Karpas-422 (cell line): Measurements from ENCODE around the gene CDH24. TPM values are rescaled to one million over a fixed set of nuclear protein-coding genes. Genes with fewer than 3 reads are reported as not detected.
A peak's percentile ranks its signal among the peaks of the same experiment; 100 is the strongest.

Experiments
- DNase-seq: peaks from one replicate; pipeline ENCODE4 v3.0.0-alpha.2; 2015
- H2AFZ ChIP-seq: fragments of 200-600 bp; sonication (generic); 2 replicates; pipeline ENCODE4 v1.6.1; 2014; ENCODE audit warnings: antibody characterized with exemption, low read length, mixed read lengths
- H3K27ac ChIP-seq: fragments of 200-600 bp; sonication (generic); 2 replicates; pipeline ENCODE4 v1.5.1; 2014; ENCODE audit warnings: mild to moderate bottlenecking, low read length, moderate library complexity
- H3K27me3 ChIP-seq: fragments of 200-600 bp; sonication (generic); 2 replicates; pipeline ENCODE4 v1.6.1; 2014; ENCODE audit warnings: low read length, mixed read lengths
- H3K36me3 ChIP-seq: fragments of 200-600 bp; sonication (generic); 2 replicates; pipeline ENCODE4 v1.6.1; 2014; ENCODE audit warnings: low read length, mixed read lengths; ENCODE audit not compliant: insufficient read depth
- H3K4me1 ChIP-seq: fragments of 200-600 bp; sonication (generic); 2 replicates; pipeline ENCODE4 v1.6.1; 2014; ENCODE audit warnings: mild to moderate bottlenecking, low read length, mixed read lengths
- H3K4me2 ChIP-seq: fragments of 200-600 bp; sonication (generic); 2 replicates; pipeline ENCODE4 v1.6.1; 2014; ENCODE audit warnings: low read length, low read depth, mild to moderate bottlenecking; ENCODE audit not compliant: poor library complexity, severe bottlenecking
- H3K4me3 ChIP-seq: fragments of 200-600 bp; sonication (generic); 2 replicates; pipeline ENCODE4 v1.5.1; 2014; ENCODE audit warnings: mild to moderate bottlenecking, antibody characterized with exemption, low read length, mixed read lengths
- H3K79me2 ChIP-seq: fragments of 200-600 bp; sonication (generic); 2 replicates; pipeline ENCODE4 v1.6.1; 2014; ENCODE audit warnings: mild to moderate bottlenecking, low read length, mixed read lengths
- H3K9ac ChIP-seq: fragments of 200-600 bp; sonication (generic); 2 replicates; pipeline ENCODE4 v1.6.0; 2014; ENCODE audit warnings: low read length
- H3K9me2 ChIP-seq: fragments of 200-600 bp; sonication (generic), shearing (Covaris generic); replicated peaks from 2 replicates; pipeline ENCODE4 v1.6.0; 2014; ENCODE audit warnings: mild to moderate bottlenecking, low read length, moderate library complexity; ENCODE audit not compliant: insufficient read depth
- H3K9me3 ChIP-seq: fragments of 300-700, 200-600 bp; sonication (generic); 2 replicates; pipeline ENCODE4 v1.6.1; 2014; ENCODE audit warnings: low read length, mixed read lengths
- H4K20me1 ChIP-seq: fragments of 200-600 bp; sonication (generic); 2 replicates; pipeline ENCODE4 v1.6.1; 2014; ENCODE audit warnings: mild to moderate bottlenecking, antibody characterized with exemption, low read length, low read depth; ENCODE audit not compliant: insufficient read depth
- total RNA-seq: library from RNA; depleted of rRNA; stranded (reverse); fragments of >200 nt; shearing (Covaris generic); gene quantifications from 2 replicates; pipeline ENCODE4 v1.2.3, GENCODE V29; 2014; ENCODE audit warnings: low replicate concordance

Gene CDH24
- total RNA-seq, 1 experiment from 2014 or later: 0.34 TPM

- H3K27ac ChIP-seq: no peak overlapping the region
- DNase-seq: no peak
- no peak overlapping the region for H2AFZ ChIP-seq
These were observed 36.2 kb upstream of the CDH24 start for GRCh38 chr14:23093526-23093925.

GRCh38 chr14:23093104-23093503 is 35.8 kb upstream of the CDH24 start:
- Histone ChIP-seq H3K9me2 (no peaks in the 10 kb centered on the region), H3K79me2 (peaks cover 80% of the 10 kb centered on the region), H3K4me3 (peak overlapping the region; percentile 78), H3K36me3 (peaks cover 56% of the 10 kb centered on the region), H3K9me3 (no peaks in the 10 kb centered on the region), H3K9ac (peak overlapping the region; percentile 94), H3K4me2 (peak overlapping the region; percentile 84), H3K27me3 (no peaks in the 10 kb centered on the region), H3K4me1 (peaks cover 24% of the 10 kb centered on the region), H2AFZ (no peak overlapping the region), H4K20me1 (peaks cover 39% of the 10 kb centered on the region), H3K27ac (no peak overlapping the region)
- DNase-seq: no peak

More at GRCh38 chr14:23093526-23093925, 36.2 kb upstream of the CDH24 start:
- Histone ChIP-seq H3K4me1 (peaks cover 24% of the 10 kb centered on the region), H4K20me1 (peaks cover 43% of the 10 kb centered on the region), H3K9ac (peak overlapping the region; percentile 94), H3K4me3 (peak overlapping the region; percentile 78), H3K36me3 (peaks cover 58% of the 10 kb centered on the region), H3K27me3 (no peaks in the 10 kb centered on the region), H3K79me2 (peaks cover 79% of the 10 kb centered on the region), H3K9me2 (no peaks in the 10 kb centered on the region), H3K4me2 (peak overlapping the region; percentile 84), H3K9me3 (no peaks in the 10 kb centered on the region)

GRCh38 chr14:23091294-23092225 is 34.2 kb upstream of the CDH24 start:
- peaks cover 25% of the 10 kb centered on the region for H4K20me1 ChIP-seq
- no peak overlapping the region for H3K9ac ChIP-seq
- no peak overlapping the region for H3K27ac ChIP-seq
- H3K9me3 ChIP-seq: no peaks in the 10 kb centered on the region
- H2AFZ ChIP-seq: no peak overlapping the region
- H3K36me3 ChIP-seq: peaks cover 58% of the 10 kb centered on the region
- H3K9me2 ChIP-seq: no peaks in the 10 kb centered on the region
- peaks cover 18% of the 10 kb centered on the region for H3K4me1 ChIP-seq
- H3K79me2 ChIP-seq: peaks cover 72% of the 10 kb centered on the region
- no peak overlapping the region for H3K4me3 ChIP-seq
- H3K4me2 ChIP-seq: no peak overlapping the region
- no peak for DNase-seq
- H3K27me3 ChIP-seq: no peaks in the 10 kb centered on the region

GRCh38 chr14:23090254-23090636 is 32.9 kb upstream of the CDH24 start:
- Histone ChIP-seq H3K27ac (no peak overlapping the region), H3K9me2 (no peaks in the 10 kb centered on the region), H4K20me1 (peaks cover 24% of the 10 kb centered on the region), H3K4me1 (peaks cover 16% of the 10 kb centered on the region), H3K36me3 (peaks cover 71% of the 10 kb centered on the region), H2AFZ (no peak overlapping the region), H3K27me3 (no peaks in the 10 kb centered on the region), H3K4me3 (no peak overlapping the region), H3K4me2 (no peak overlapping the region), H3K9ac (no peak overlapping the region), H3K79me2 (peaks cover 69% of the 10 kb centered on the region), H3K9me3 (no peaks in the 10 kb centered on the region)
- no peak for DNase-seq

GRCh38 chr14:23089498-23090253 is 32.4 kb upstream of the CDH24 start:
- Histone ChIP-seq H3K36me3 (peaks cover 77% of the 10 kb centered on the region), H3K4me1 (peaks cover 16% of the 10 kb centered on the region), H3K9ac (no peak overlapping the region), H2AFZ (no peak overlapping the region), H3K27ac (no peak overlapping the region), H3K4me2 (no peak overlapping the region), H3K27me3 (no peaks in the 10 kb centered on the region), H3K9me3 (no peaks in the 10 kb centered on the region), H4K20me1 (peaks cover 24% of the 10 kb centered on the region), H3K9me2 (no peaks in the 10 kb centered on the region), H3K79me2 (peaks cover 70% of the 10 kb centered on the region), H3K4me3 (no peak overlapping the region)
- no peak for DNase-seq

GRCh38 chr14:23086565-23086964 is 29.2 kb upstream of the CDH24 start:
- H4K20me1 ChIP-seq: 0 out of 2 replicates have a peak, but pooled peaks cover 6% of the 10 kb centered on the region
- no peak overlapping the region for H3K9ac ChIP-seq
- H3K4me3 ChIP-seq: no peak overlapping the region
- no peak overlapping the region for H2AFZ ChIP-seq
- peaks cover 42% of the 10 kb centered on the region for H3K79me2 ChIP-seq
- H3K4me1 ChIP-seq: no peaks in the 10 kb centered on the region
- H3K27ac ChIP-seq: no peak overlapping the region
- no peaks in the 10 kb centered on the region for H3K27me3 ChIP-seq
- H3K9me2 ChIP-seq: no peaks in the 10 kb centered on the region
- DNase-seq: no peak
- H3K36me3 ChIP-seq: peaks cover 66% of the 10 kb centered on the region
- H3K9me3 ChIP-seq: no peaks in the 10 kb centered on the region
- no peak overlapping the region for H3K4me2 ChIP-seq

GRCh38 chr14:23085458-23085857 is 28.1 kb upstream of the CDH24 start:
- Histone ChIP-seq H4K20me1 (0 out of 2 replicates have a peak, but pooled peaks cover 6% of the 10 kb centered on the region), H3K4me1 (no peaks in the 10 kb centered on the region), H3K4me3 (no peak overlapping the region), H2AFZ (no peak overlapping the region), H3K36me3 (peaks cover 71% of the 10 kb centered on the region), H3K4me2 (no peak overlapping the region), H3K27ac (no peak overlapping the region), H3K9ac (no peak overlapping the region), H3K27me3 (no peaks in the 10 kb centered on the region), H3K9me2 (no peaks in the 10 kb centered on the region), H3K9me3 (no peaks in the 10 kb centered on the region), H3K79me2 (peaks cover 35% of the 10 kb centered on the region)
- no peak for DNase-seq

- Histone ChIP-seq H3K79me2 (peaks cover 12% of the 10 kb centered on the region), H3K9ac (no peak overlapping the region), H3K36me3 (peaks cover 69% of the 10 kb centered on the region)
These were observed 23.2 kb upstream of the CDH24 start for GRCh38 chr14:23080474-23080873.

More at GRCh38 chr14:23080474-23080873, 23.2 kb upstream of the CDH24 start:
- no peaks in the 10 kb centered on the region for H3K4me1 ChIP-seq
- no peaks in the 10 kb centered on the region for H3K27me3 ChIP-seq
- H3K27ac ChIP-seq: no peak overlapping the region
- no peaks in the 10 kb centered on the region for H3K9me2 ChIP-seq
- DNase-seq: no peak
- no peaks in the 10 kb centered on the region for H3K9me3 ChIP-seq
- no peak overlapping the region for H3K4me3 ChIP-seq
- H4K20me1 ChIP-seq: no peaks in the 10 kb centered on the region
- no peak overlapping the region for H2AFZ ChIP-seq
- H3K4me2 ChIP-seq: no peak overlapping the region
